A549 (cell line): ENCODE data around the gene DMGDH. TPM values are rescaled to one million over a fixed set of nuclear protein-coding genes. Genes with fewer than 3 reads are reported as not detected.
A peak's percentile ranks its signal among the peaks of the same experiment; 100 is the strongest.
"Not testable (repeated sequence)": the region's sequence is repeated elsewhere in the genome, so short reads cannot be mapped to it uniquely, and the experiment has no call there.

Experiments
- ATAC-seq, 2 experiments: fragments of 200-7000 bp in 1 of 2; fragments of >200 bp in 1 of 2; cut with Nextera tagmentation in 1 of 2; cut with Tn5 transposase in 1 of 2; 3 replicates each; pipeline versions ENCODE4 v1.8.0 to v1.9.1; 2018 to 2020; ENCODE audit warnings: mild to moderate bottlenecking in 1 of 2, moderate library complexity in 1 of 2
- CTCF ChIA-PET: fragments of 300-600 bp; sonication (Branson Sonifier 250); formaldehyde crosslinking; extraction: SDS; loops from one replicate; lab custom pipeline; 2021; ENCODE audit warnings: antibody characterized with exemption, inconsistent platforms; lab: Yijun Ruan, JAX
- POLR2A ChIA-PET: fragments of 350-600 bp; formaldehyde crosslinking; extraction: SDS; loops from one replicate; lab custom pipeline; 2021; ENCODE audit warnings: antibody characterized with exemption, inconsistent platforms; lab: Yijun Ruan, JAX
- DNase-seq, 2 experiments: peaks; one replicate each; pipeline versions ENCODE4 v3.0.0 to v3.0.0-alpha.2; 2011 to 2016; ENCODE audit warnings: low read depth in 1 of 2, low spot score in 1 of 2
- FAIRE-seq: peaks from 2 replicates; lab custom pipeline; 2011; peaks lifted over from hg19 to GRCh38; lab: Jason Lieb, UNC
- H3K27ac ChIP-seq, 2 experiments: fragments of >200 bp; sonication (Bioruptor Twin); formaldehyde crosslinking; 3 replicates each; pipeline ENCODE4 v1.5.1; 2016 to 2017
- H3K4me1 ChIP-seq: fragments of >200 bp; sonication (Bioruptor Twin); formaldehyde crosslinking; 3 replicates; pipeline ENCODE4 v1.6.1; 2016
- H3K4me2 ChIP-seq: fragments of >200 bp; sonication (Bioruptor Twin); formaldehyde crosslinking; 3 replicates; pipeline ENCODE4 v1.6.1; 2016
- H3K4me3 ChIP-seq: fragments of >200 bp; sonication (Bioruptor Twin); formaldehyde crosslinking; 3 replicates; pipeline ENCODE4 v1.5.1; 2016
- H3K9me3 ChIP-seq: fragments of >200 bp; sonication (Bioruptor Twin); formaldehyde crosslinking; 3 replicates; pipeline ENCODE4 v1.6.1; 2016
- BHLHE40 ChIP-seq: IDR thresholded peaks from 2 replicates; pipeline ENCODE4 v1.6.1; 2012; ENCODE audit warnings: low read depth, low read length, inconsistent platforms
- CEBPB ChIP-seq, 2 experiments: fragments of >200 bp in 1 of 2; sonication (Bioruptor Twin) in 1 of 2; formaldehyde crosslinking in 1 of 2; IDR thresholded peaks; 2 replicates each; pipeline ENCODE4 v1.6.1; 2012 to 2016
- CHD2 ChIP-seq: fragments of 150-350 bp; IDR thresholded peaks from 2 replicates; pipeline ENCODE4 v1.6.1; 2014; ENCODE audit warnings: low read length; ENCODE audit not compliant: partially characterized antibody
- EHF ChIP-seq: fragments of 250-450 bp; sonication (Bioruptor Pico); IDR thresholded peaks from 2 replicates; pipeline ENCODE4 v1.5.0; 2020; ENCODE audit warnings: mild to moderate bottlenecking
- EHMT2 ChIP-seq: fragments of 200-600 bp; sonication (generic); IDR thresholded peaks from 2 replicates; pipeline ENCODE4 v1.6.1; 2016; ENCODE audit warnings: antibody characterized with exemption, low read depth, mild to moderate bottlenecking, moderate library complexity
- EP300 ChIP-seq, 2 experiments: fragments of >200 bp; sonication (Bioruptor Twin); formaldehyde crosslinking; IDR thresholded peaks; 2 replicates in 1 of 2; 3 replicates in 1 of 2; pipeline ENCODE4 v1.6.1; 2016 to 2017
- FOXS1 ChIP-seq: fragments of 250-450 bp; sonication (Bioruptor Pico); IDR thresholded peaks from 2 replicates; pipeline ENCODE4 v1.5.0; 2020; ENCODE audit warnings: mild to moderate bottlenecking, moderate library complexity
- GATA3 ChIP-seq: IDR thresholded peaks from 2 replicates; pipeline ENCODE4 v1.6.1; 2012; ENCODE audit warnings: borderline replicate concordance
- MAFK ChIP-seq: fragments of 450-650 bp; IDR thresholded peaks from 2 replicates; pipeline ENCODE4 v1.6.1; 2014; ENCODE audit not compliant: partially characterized antibody
- MAZ ChIP-seq: fragments of 150-350 bp; IDR thresholded peaks from 2 replicates; pipeline ENCODE4 v1.6.1; 2014; ENCODE audit warnings: antibody characterized with exemption, low read depth, low read length, borderline replicate concordance
- NPAS2 ChIP-seq: fragments of 250-450 bp; sonication (Bioruptor Pico); IDR thresholded peaks from 2 replicates; pipeline ENCODE4 v1.8.0; 2022; ENCODE audit warnings: mild to moderate bottlenecking, moderate library complexity, borderline replicate concordance
- NR3C1 ChIP-seq: fragments of >200 bp; sonication (Bioruptor Twin); formaldehyde crosslinking; IDR thresholded peaks from 3 replicates; pipeline ENCODE4 v1.6.1; 2017
- RARB ChIP-seq: fragments of 250-450 bp; sonication (Bioruptor Pico); IDR thresholded peaks from 2 replicates; pipeline ENCODE4 v1.8.0; 2021; ENCODE audit warnings: mild to moderate bottlenecking, moderate library complexity
- RCOR1 ChIP-seq: fragments of 150-350 bp; IDR thresholded peaks from 2 replicates; pipeline ENCODE4 v1.6.1; 2014; ENCODE audit warnings: antibody characterized with exemption, low read length, low read depth
- RNF2 ChIP-seq: fragments of 200-600 bp; sonication (generic); IDR thresholded peaks from 2 replicates; pipeline ENCODE4 v1.6.1; 2016; ENCODE audit warnings: low read depth, mild to moderate bottlenecking, antibody characterized with exemption, moderate library complexity, borderline replicate concordance
- TP53 ChIP-seq: fragments of 250-450 bp; sonication (Bioruptor Pico); IDR thresholded peaks from 2 replicates; pipeline ENCODE4 v1.5.0; 2021; ENCODE audit warnings: mild to moderate bottlenecking, moderate library complexity
- WGBS: methylation state at CpG from one replicate; pipeline ENCODE4 v1.1.6; 2017; ENCODE audit errors: missing lambda C conversion rate; 5-methylcytosine and 5-hydroxymethylcytosine counted together
- polyA plus RNA-seq, 4 experiments: library from polyadenylated mRNA; depleted of rRNA in 3 of 4; stranded (reverse); fragments of >200 nt; fragmentation: RNase III in 1 of 4; extraction: RNeasy Plus Mini Kit Qiagen cat#74134 plus additional on column Dnase treatment in 1 of 4; gene quantifications; 2 replicates in 3 of 4; 3 replicates in 1 of 4; pipeline ENCODE4 v1.2.3, GENCODE V29; 2011 to 2017
- TF ChIP-seq, protein P1 (sequence below): fragments of >200 bp; sonication (Bioruptor Twin); formaldehyde crosslinking; IDR thresholded peaks from 3 replicates; pipeline ENCODE4 v1.5.1; 2016
- TF ChIP-seq, protein P2 (sequence below): IDR thresholded peaks from 2 replicates; pipeline ENCODE4 v1.6.1; 2012; ENCODE audit warnings: low read depth, borderline replicate concordance
- TF ChIP-seq, protein P3 (sequence below): fragments of 200-600 bp; sonication (generic); IDR thresholded peaks from 2 replicates; pipeline ENCODE4 v1.6.1; 2016; ENCODE audit warnings: antibody characterized with exemption, mild to moderate bottlenecking, moderate library complexity

DMGDH gene
- polyA plus RNA-seq, 2 of the 4 experiments (the other 2 are of a cell fraction), result 2.2 TPM; not detected in 1

DNA sequence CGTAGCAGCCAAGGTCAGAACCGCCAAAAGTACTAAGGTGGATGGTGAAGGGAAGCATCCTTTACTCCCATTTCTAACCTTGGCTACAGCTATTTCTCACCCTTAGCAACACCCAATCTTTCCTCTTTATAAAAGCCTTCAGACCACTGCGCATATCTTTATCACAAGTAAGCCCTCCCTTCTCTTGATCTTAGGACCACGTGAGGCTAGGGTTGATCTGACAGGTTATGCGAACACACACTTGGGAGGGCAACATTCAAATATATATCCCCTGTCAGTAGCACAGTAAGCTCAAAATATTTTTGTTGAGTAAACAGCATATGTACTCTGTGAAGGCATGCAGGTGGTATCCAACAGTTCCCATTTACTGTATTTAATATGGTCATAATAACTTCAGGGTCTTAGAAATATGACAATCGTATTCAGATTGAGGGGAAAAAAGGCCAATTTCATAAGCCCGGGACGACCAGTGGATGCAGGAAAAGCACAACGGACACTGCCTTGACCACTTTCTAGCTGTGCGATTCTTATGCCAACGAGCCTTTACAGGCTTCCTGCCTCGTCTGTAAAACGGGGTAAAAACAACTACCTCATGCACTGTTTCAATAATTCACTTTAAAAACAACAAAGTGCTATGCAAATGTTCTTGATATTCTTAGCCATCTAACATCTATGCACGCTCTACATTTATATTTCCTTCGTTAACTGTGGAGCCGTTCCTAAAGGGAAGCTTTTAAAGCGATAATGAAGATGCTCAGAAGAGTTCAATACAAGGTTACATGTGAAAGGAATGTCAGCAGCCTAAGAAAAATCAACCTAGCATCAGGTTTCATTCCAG is 85.7 kb downstream of the DMGDH start:
- Histone ChIP-seq H3K27ac (peak overlapping the region; percentile 97 to 98), H3K4me2 (peak overlapping the region; percentile 71), H3K4me1 (peaks cover 35% of the 10 kb centered on the region), H3K4me3 (peak overlapping the region; percentile 82), H3K9me3 (no peaks in the 10 kb centered on the region)
- CTCF ChIA-PET, result interaction anchor here (1.0 to 3.3 kb wide), 10 partner anchors 9 to 481 kb away, joined by 3 to 13 read pairs (median 4); no protein-coding TSS in a partner anchor
- FAIRE-seq (no peak), ATAC-seq (peak in 1 of 2 experiments; percentile 12; a peak in 2 of 6 replicates), DNase-seq (no peak)
- WGBS, result 39% methylated on average over 17 of the region's 17 CpGs
- TF ChIP-seq RARB (CRISPR knock-in tag) (no peak), TP53 (CRISPR knock-in tag) (no peak), CHD2 (no peak), BHLHE40 (no peak), RNF2 (no peak), NR3C1 (no peak), GATA3 (no peak), MAFK (no peak), CEBPB (IDR thresholded peaks at IDR 0.05) (no peak), MAZ (no peak), RCOR1 (no peak), EP300 (IDR thresholded peaks at IDR 0.05) (no peak), FOXS1 (CRISPR knock-in tag) (no peak), EHF (CRISPR knock-in tag) (no peak), EHMT2 (no peak), NPAS2 (CRISPR knock-in tag) (no peak)
- TF ChIP-seq, protein P1, sequence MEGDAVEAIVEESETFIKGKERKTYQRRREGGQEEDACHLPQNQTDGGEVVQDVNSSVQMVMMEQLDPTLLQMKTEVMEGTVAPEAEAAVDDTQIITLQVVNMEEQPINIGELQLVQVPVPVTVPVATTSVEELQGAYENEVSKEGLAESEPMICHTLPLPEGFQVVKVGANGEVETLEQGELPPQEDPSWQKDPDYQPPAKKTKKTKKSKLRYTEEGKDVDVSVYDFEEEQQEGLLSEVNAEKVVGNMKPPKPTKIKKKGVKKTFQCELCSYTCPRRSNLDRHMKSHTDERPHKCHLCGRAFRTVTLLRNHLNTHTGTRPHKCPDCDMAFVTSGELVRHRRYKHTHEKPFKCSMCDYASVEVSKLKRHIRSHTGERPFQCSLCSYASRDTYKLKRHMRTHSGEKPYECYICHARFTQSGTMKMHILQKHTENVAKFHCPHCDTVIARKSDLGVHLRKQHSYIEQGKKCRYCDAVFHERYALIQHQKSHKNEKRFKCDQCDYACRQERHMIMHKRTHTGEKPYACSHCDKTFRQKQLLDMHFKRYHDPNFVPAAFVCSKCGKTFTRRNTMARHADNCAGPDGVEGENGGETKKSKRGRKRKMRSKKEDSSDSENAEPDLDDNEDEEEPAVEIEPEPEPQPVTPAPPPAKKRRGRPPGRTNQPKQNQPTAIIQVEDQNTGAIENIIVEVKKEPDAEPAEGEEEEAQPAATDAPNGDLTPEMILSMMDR, result no peak
- TF ChIP-seq, protein P2, sequence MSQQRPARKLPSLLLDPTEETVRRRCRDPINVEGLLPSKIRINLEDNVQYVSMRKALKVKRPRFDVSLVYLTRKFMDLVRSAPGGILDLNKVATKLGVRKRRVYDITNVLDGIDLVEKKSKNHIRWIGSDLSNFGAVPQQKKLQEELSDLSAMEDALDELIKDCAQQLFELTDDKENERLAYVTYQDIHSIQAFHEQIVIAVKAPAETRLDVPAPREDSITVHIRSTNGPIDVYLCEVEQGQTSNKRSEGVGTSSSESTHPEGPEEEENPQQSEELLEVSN, result no peak
- TF ChIP-seq, protein P3, sequence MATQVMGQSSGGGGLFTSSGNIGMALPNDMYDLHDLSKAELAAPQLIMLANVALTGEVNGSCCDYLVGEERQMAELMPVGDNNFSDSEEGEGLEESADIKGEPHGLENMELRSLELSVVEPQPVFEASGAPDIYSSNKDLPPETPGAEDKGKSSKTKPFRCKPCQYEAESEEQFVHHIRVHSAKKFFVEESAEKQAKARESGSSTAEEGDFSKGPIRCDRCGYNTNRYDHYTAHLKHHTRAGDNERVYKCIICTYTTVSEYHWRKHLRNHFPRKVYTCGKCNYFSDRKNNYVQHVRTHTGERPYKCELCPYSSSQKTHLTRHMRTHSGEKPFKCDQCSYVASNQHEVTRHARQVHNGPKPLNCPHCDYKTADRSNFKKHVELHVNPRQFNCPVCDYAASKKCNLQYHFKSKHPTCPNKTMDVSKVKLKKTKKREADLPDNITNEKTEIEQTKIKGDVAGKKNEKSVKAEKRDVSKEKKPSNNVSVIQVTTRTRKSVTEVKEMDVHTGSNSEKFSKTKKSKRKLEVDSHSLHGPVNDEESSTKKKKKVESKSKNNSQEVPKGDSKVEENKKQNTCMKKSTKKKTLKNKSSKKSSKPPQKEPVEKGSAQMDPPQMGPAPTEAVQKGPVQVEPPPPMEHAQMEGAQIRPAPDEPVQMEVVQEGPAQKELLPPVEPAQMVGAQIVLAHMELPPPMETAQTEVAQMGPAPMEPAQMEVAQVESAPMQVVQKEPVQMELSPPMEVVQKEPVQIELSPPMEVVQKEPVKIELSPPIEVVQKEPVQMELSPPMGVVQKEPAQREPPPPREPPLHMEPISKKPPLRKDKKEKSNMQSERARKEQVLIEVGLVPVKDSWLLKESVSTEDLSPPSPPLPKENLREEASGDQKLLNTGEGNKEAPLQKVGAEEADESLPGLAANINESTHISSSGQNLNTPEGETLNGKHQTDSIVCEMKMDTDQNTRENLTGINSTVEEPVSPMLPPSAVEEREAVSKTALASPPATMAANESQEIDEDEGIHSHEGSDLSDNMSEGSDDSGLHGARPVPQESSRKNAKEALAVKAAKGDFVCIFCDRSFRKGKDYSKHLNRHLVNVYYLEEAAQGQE, result no peak
- POLR2A ChIA-PET, result interaction anchor here (0.8 to 2.0 kb wide), 6 partner anchors 17 to 1457 kb away, joined by 3 to 7 read pairs (median 4); no protein-coding TSS in a partner anchor

DNA sequence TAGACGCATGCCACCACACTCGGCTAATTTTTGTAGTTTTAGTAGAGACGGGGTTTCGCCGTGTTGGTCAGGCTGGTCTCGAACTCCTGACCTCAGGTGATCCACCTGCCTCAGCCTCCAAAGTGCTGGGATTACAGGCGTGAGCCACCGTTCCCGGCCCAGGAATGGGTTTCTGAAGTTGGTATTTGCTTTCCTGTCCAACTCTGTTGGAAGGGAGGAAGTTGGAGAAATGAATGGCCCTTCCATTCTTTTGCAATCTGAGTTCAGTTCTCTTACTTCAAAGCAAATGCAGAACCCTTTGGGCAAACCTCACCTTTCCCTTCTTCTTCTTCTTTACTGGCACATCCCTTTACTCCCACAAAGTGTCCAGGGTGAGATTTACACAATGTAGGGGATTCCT is 86.3 kb downstream of the DMGDH start:
- Histone ChIP-seq H3K4me1 (peaks cover 35% of the 10 kb centered on the region), H3K4me2 (peak overlapping the region; percentile 71), H3K27ac (peak overlapping the region in 1 of 2 experiments; percentile 98; a peak in 2 of 6 replicates)
- WGBS, result 89% methylated on average over 9 of the region's 9 CpGs
- H3K9me3 ChIP-seq, DNase-seq, ATAC-seq, H3K4me3 ChIP-seq, FAIRE-seq: not testable (repeated sequence)
- POLR2A ChIA-PET, result interaction anchor here (0.6 kb wide), 1 partner anchor 70 kb away, joined by 5 read pairs; no protein-coding TSS in a partner anchor
- CTCF ChIA-PET, result interaction anchor here (1.0 to 3.3 kb wide), 6 partner anchors 8 to 150 kb away, joined by 3 to 13 read pairs (median 4); no protein-coding TSS in a partner anchor
